NCI-H2029 treated with DMSO at 0.1 percent for 48 hours (cell line): ENCODE measurements around the gene CTTNBP2.

ENCODE experiments used
- DNase-seq: peaks from one replicate; lab custom pipeline; 2025; lab: John Stamatoyannopoulos, UW

CTTNBP2 gene

DNA sequence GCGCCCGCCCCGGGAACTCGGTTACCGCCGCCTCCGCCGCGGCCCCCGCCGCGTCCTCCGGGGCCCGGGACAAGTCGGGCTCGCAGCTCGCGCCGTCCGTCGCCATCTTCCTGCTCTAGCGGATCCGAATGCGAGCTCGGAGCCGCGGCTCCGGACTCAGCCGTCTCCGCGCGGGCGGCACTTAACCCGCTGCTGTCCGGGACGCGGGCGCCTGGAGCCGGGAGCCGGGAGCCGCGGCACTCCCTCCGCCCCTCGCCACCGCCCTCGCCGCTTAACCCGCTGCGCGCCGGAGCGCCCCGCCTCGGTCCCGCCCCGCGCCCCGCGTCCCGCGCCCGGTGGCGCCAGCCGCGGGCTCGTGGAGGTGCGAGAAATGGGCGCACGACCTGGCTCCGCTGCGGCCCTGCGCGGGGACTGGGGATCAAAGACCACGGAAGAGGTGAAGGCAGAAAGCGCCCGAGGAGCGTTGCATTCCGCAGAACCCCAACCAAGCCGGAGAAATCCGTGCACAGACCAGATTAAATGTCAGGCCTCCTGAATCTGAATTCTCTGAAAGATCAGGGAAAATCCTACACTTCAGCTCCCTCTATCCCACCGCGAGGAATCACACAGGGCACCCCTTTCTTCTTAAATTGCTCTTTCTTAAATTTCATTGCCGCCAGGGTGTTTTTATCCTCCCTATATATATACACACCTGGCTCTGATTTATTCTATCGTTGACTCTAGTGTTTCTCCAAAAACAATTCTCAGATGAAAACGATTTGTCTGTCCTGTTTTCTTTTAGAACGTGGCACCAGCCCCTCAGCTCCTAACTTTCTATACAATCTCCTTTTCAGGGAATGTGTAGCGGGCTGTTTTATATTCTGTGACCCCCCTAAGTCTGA is at the start of gene CTTNBP2:
Gene CTTNBP2, minus strand, starts transcription at position 132 of the 881 bp plus-strand sequence. Its CDS starts 26 bp downstream, at position 106.
- no peak for DNase-seq

DNA sequence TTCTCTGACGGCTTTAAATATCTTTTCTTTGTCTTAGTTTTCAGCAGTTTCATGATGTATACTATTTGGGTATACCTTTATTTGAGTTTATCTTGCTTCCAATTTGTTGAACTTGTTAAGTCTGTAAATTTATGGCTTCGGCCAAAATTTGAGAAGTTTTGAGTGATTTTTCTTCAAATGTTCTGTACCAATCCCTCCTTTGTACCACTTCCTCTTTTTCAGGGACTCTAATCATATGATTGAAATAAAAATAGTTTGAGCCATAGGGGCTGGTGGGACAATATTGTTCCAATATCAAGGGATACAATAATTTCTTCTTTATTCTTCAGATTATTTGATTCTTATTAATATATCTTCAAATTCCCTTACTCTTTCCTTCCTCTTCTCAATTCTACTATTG is 43.1 kb upstream of the CTTNBP2 start:
- no peak for DNase-seq

- DNase-seq: no peak
Measured at GRCh38 chr7:117912421-117912820, 39.2 kb upstream of the CTTNBP2 start.

- DNase-seq: no peak
Measured at GRCh38 chr7:117908031-117908795, 35.0 kb upstream of the CTTNBP2 start.

GRCh38 chr7:117907049-117907640 is 33.9 kb upstream of the CTTNBP2 start:
- DNase-seq: no peak

DNA sequence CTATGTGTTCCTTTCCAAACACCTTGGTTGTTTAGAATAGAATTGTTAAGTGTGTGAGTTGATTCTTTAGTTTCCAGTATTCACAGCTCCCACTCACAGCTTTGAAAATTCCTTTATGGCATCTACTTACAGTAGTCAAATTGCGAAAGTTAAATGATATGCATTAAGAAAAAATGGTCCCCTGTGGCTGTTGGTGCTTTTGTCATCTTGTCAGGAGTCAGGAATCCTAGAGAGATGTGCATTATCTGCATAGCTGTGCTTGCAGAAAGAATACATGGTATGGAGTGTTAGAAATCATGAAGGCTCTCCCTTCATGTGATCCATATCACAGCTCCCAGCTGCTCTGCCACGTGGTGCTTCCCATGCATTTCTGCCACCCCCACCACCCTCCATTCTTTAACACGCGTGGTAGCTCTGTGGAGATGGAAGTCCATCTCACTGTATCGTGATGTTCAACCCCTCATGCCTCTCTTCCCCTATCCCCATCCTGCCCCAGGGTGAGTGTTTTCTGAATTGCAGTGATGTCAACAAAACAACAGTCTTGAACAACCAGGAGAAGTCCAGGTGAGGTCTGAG is 29.2 kb upstream of the CTTNBP2 start:
- no peak for DNase-seq

- DNase-seq: peak; percentile 63
Measured at GRCh38 chr7:117901089-117901797, 28.0 kb upstream of the CTTNBP2 start.

DNA sequence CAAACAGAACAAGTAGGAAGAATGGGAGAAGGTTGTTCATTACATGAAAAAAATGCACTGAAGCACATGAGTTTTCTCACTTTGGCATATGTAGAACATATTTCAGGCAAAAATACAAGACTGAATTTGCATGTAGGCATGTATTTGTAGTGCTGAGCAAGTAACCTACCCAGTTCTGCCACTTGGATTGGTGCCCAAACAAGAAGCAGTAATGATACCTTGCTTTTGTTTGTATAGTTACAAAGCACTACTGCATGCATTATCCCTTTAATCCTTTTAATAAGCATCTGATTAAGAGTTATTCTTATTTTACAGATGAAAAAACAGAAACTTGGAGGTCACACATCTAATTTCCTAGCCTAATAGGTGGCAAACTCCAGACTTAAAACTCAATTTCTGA is 23.1 kb upstream of the CTTNBP2 start:
- DNase-seq: no peak

DNA sequence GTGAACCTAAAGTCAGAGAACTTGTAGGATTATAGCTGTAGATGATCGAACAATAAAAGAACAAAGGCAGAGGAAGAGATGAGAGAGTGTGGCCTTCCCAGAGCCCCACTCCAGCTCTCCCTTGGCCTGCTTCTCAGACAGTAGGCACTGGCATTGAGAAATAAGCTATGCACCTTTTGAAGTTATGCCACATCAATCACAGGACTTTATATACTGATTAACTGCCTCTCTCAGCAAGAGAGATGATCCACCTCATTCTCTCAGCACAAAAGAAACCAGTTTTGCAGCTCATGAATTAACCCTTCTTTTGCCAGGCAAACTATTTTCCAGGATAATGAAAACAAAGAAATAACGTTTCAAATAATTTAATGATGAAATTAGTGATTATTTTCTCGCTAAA is 22.0 kb upstream of the CTTNBP2 start:
- no peak for DNase-seq

DNA sequence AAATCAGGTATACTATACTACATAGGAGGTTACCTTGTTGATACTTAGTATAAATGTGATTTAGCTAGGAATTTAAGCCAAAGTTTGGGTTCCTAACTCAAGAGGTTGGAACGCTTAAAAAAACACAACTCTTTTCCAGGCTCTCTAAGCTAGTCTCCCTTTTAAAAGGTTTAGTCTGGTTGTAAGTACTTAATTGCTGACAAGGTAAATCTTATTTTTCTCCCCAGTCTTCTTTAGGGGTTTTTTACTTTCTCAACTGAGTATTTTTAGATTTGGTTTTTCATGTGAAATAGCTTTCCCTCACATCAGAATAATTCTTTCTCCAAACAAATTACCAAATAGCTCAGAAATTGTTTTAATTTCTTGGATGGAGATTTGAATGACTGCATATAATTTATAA is 20.8 kb upstream of the CTTNBP2 start:
- no peak for DNase-seq

DNA sequence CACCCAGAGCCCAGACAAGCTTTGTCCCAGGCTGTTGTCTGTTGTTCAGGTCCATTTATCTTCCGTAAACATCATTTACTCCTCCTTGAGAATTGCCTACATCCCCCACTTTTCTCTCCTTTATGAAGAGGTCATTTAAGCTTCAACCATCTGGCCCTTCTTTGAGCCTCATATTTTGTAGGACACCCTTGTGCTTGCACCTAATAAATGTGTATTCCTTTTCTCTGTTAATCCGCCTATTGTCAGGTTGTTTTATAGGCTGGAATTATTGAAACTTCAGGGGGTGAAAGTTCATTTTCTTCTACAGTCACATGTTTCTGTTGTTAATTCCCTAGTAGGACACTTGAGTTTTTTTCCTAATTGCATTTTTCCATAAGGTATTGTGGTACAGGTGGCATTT is 19.6 kb upstream of the CTTNBP2 start:
- no peak for DNase-seq

- DNase-seq: no peak
Measured at GRCh38 chr7:117889611-117890010, 16.4 kb upstream of the CTTNBP2 start.

GRCh38 chr7:117888627-117889026 is 15.4 kb upstream of the CTTNBP2 start:
- no peak for DNase-seq

DNA sequence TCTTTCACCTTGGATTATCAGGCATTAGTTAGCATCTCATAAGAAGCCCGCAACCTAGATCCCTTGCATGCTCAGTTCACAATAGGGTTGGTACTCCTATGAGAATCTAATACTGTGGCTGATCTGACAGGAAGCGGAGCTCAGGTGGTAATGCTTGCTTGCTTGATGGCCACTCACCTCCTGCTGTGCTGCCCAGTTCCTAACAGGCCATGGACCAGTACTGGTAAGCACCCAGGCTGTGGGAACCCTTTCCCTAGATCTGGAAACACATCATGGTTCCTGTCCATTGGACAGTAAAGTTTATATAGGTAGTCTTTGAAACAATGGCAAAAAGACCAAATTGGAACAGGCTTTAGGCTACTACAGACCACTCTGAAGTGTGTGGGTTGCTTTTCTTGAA is 9.4 kb upstream of the CTTNBP2 start:
- DNase-seq: no peak

GRCh38 chr7:117876761-117877160 is 3.5 kb upstream of the CTTNBP2 start:
- no peak for DNase-seq

- peak; percentile 44 for DNase-seq
Measured at GRCh38 chr7:117875566-117875965, 2.3 kb upstream of the CTTNBP2 start.

DNA sequence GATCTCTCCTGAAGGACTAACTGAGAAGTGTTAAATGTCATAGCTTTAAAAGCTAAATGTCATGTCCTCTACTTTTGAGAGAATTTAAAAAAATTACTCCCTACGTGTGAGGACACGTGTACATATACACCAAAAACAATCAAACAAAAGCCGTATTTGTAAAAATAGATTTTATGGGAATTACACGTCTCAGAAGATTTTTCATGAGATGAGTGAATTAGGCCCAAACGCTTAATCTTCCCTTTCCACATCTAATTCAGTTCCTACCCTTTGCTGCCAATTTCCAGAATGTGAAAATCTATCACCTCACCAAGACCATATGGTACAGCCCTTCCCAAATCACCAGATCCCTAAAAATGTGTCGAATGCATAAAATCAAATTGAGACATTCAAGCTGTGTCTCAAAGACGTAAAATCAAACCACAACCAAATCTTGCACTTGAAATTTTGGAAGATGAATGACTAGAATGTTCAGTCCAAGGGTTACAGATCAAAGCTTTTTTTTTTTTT is 1.0 kb upstream of the CTTNBP2 start:
- DNase-seq: no peak

DNA sequence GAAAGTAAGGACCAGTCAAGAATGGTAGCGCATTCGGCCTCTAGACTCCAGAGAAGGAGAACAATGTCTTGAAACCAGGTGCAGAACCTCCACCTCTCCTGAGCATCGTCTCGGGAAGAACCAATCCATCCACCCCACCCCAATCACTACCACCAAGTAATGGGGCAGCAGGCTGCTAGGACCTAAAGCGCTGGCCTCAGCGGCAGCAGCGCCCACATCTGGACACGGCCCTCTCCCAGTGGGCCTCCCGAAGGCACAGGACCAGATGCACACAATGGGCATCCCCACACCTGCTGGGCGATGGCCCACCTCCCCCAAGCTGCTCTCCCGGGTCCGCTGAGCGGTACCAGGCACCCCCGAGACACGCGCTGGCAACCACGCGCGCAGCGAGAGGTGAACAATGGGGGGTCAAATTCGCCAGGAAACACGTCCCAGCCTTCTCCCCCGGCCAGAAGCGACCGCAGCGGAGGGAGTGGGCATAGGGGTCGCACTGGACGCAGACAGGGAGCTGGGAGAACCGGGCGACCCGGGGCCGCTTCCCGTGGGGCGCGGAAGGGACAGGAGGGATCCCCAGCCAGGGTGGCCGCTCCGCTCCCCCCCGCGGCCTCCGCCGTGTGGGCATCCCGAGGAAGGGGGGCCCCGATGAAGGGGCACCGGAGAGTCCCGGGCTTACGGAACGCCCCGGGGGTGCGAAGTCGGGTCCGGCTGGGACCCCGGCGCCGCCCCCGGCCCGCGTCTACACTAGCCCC is 506 bp downstream of the CTTNBP2 start:
- no peak for DNase-seq

GRCh38 chr7:117871778-117872538 is 1.3 kb downstream of the CTTNBP2 start:
- DNase-seq: no peak

GRCh38 chr7:117871401-117871777 is 1.9 kb downstream of the CTTNBP2 start:
- DNase-seq: no peak
